ENCODE data around the gene TMEM229B. TPM values are rescaled to one million over a fixed set of nuclear protein-coding genes. Genes with fewer than 3 reads are reported as not detected.
A peak's percentile ranks its signal among the peaks of the same experiment; 100 is the strongest.

TMEM229B gene
- total RNA-seq, 5 donors from 2014 or later (not counting 1 experiment from before 2014, with no cell fraction given): 19.0 to 41.7 (median 32.3) TPM

- DNase-seq (no peak), ATAC-seq (replicated peaks in 1 of 4) (no peak)
- Histone ChIP-seq H3K9me3 (no peaks in the 10 kb centered on the region), H3K4me1 (ENCODE audit: control insufficient read depth in 1 of 2, extremely low read depth in 1 of 2, insufficient read depth in 2 of 2, low read length in 2 of 2) (peaks cover 0 to 12% of the 10 kb centered on the region in 2 experiments), H3K4me3 (ENCODE audit: control insufficient read depth in 1 of 2, extremely low read depth in 1 of 2, low read length in 1 of 2) (peak overlapping the region; percentile 31 to 68), H3K27ac (ENCODE audit: low read length) (no peak overlapping the region), H3K36me3 (ENCODE audit: control insufficient read depth in 2 of 2, extremely low read depth in 1 of 2, insufficient read depth in 1 of 2, low read length in 1 of 2) (no peaks in the 10 kb centered on the region), H3K27me3 (replicated peaks in 1 of 2; ENCODE audit: control insufficient read depth in 2 of 2, extremely low read depth in 1 of 2, insufficient read depth in 2 of 2, low read length in 1 of 2) (peaks cover 0 to 28% of the 10 kb centered on the region in 2 experiments)
- WGBS (ENCODE audit: insufficient coverage): 24% methylated on average over 23 of the region's 23 CpGs
- ChIA-PET CTCF (no interaction called here), POLR2A (no interaction called here)
- H3K9me3 Mint-ChIP-seq: no peaks in the 10 kb centered on the region
- H3K36me3 Mint-ChIP-seq: no peaks in the 10 kb centered on the region
- H3K27ac Mint-ChIP-seq: no peak overlapping the region
- H3K27me3 Mint-ChIP-seq: peaks cover 23 to 38% of the 10 kb centered on the region in 2 donors
- peak overlapping the region; percentile 57 to 75 (median 63) for H3K4me3 Mint-ChIP-seq
- peaks cover 0 to 8% (median 7%) of the 10 kb centered on the region in 3 donors for H3K4me1 Mint-ChIP-seq
Measured at GRCh38 chr14:67532606-67532997, 44.1 kb upstream of the TMEM229B start.

GRCh38 chr14:67529947-67530935, 41.7 kb upstream of the TMEM229B start:
- H3K27ac Mint-ChIP-seq: no peak overlapping the region
- no peaks in the 10 kb centered on the region for H3K36me3 Mint-ChIP-seq
- 88% methylated on average over 3 of the region's 5 CpGs for WGBS (ENCODE audit: insufficient coverage)
- CTCF ChIA-PET: interaction anchor here (0.6 to 0.9 kb wide), 3 partner anchors 34 to 42 kb away, joined by 4 read pairs; no protein-coding TSS in a partner anchor
- H3K27me3 Mint-ChIP-seq: peaks cover 27 to 38% of the 10 kb centered on the region in 2 donors
- Histone ChIP-seq H3K27me3 (replicated peaks in 1 of 2; ENCODE audit: control insufficient read depth in 2 of 2, extremely low read depth in 1 of 2, insufficient read depth in 2 of 2, low read length in 1 of 2) (peaks cover 0 to 40% of the 10 kb centered on the region in 2 experiments), H3K36me3 (ENCODE audit: control insufficient read depth in 2 of 2, extremely low read depth in 1 of 2, insufficient read depth in 1 of 2, low read length in 1 of 2) (no peaks in the 10 kb centered on the region), H3K27ac (ENCODE audit: low read length) (no peak overlapping the region), H3K9me3 (no peaks in the 10 kb centered on the region), H3K4me3 (ENCODE audit: control insufficient read depth in 1 of 2, extremely low read depth in 1 of 2, low read length in 1 of 2) (no peak overlapping the region), H3K4me1 (ENCODE audit: control insufficient read depth in 1 of 2, extremely low read depth in 1 of 2, insufficient read depth in 2 of 2, low read length in 2 of 2) (peaks cover 0 to 12% of the 10 kb centered on the region in 2 experiments)
- no peak overlapping the region for H3K4me3 Mint-ChIP-seq
- H3K9me3 Mint-ChIP-seq: no peaks in the 10 kb centered on the region
- H3K4me1 Mint-ChIP-seq: peaks cover 6 to 8% (median 8%) of the 10 kb centered on the region in 3 donors
- ATAC-seq (replicated peaks in 1 of 4): no peak
- DNase-seq: no peak
- POLR2A ChIA-PET: no interaction called here

- peaks cover 0 to 7% of the 10 kb centered on the region in 2 experiments for H3K4me1 ChIP-seq (ENCODE audit: control insufficient read depth in 1 of 2, extremely low read depth in 1 of 2, insufficient read depth in 2 of 2, low read length in 2 of 2)
- no peak overlapping the region for H3K4me3 ChIP-seq (ENCODE audit: control insufficient read depth in 1 of 2, extremely low read depth in 1 of 2, low read length in 1 of 2)
- peaks cover 28 to 34% of the 10 kb centered on the region in 2 donors for H3K27me3 Mint-ChIP-seq
- H3K36me3 Mint-ChIP-seq: no peaks in the 10 kb centered on the region
- H3K9me3 Mint-ChIP-seq: no peaks in the 10 kb centered on the region
- no peak overlapping the region for H3K4me3 Mint-ChIP-seq
- no peaks in the 10 kb centered on the region for H3K9me3 ChIP-seq
- H3K27me3 ChIP-seq (replicated peaks in 1 of 2; ENCODE audit: control insufficient read depth in 2 of 2, extremely low read depth in 1 of 2, insufficient read depth in 2 of 2, low read length in 1 of 2): peaks cover 0 to 35% of the 10 kb centered on the region in 2 experiments
- no peak for DNase-seq
- WGBS (ENCODE audit: insufficient coverage): 100% methylated on average over 1 of the region's 1 CpG
- no peak overlapping the region for H3K27ac Mint-ChIP-seq
- ChIA-PET CTCF (interaction anchor here in 1 of 2 donors (0.7 kb wide), 1 partner anchor 14 kb away, joined by 3 read pairs; no protein-coding TSS in a partner anchor), POLR2A (no interaction called here)
- H3K27ac ChIP-seq (ENCODE audit: low read length): no peak overlapping the region
- H3K4me1 Mint-ChIP-seq: peaks cover 4 to 7% (median 6%) of the 10 kb centered on the region in 3 donors
- ATAC-seq (replicated peaks in 1 of 4): no peak
- H3K36me3 ChIP-seq (ENCODE audit: control insufficient read depth in 2 of 2, extremely low read depth in 1 of 2, insufficient read depth in 1 of 2, low read length in 1 of 2): no peaks in the 10 kb centered on the region
Measured at GRCh38 chr14:67528276-67528675, 39.8 kb upstream of the TMEM229B start.

- H3K36me3 Mint-ChIP-seq: no peaks in the 10 kb centered on the region
- Histone ChIP-seq H3K27ac (ENCODE audit: low read length) (no peak overlapping the region), H3K4me1 (ENCODE audit: control insufficient read depth in 1 of 2, extremely low read depth in 1 of 2, insufficient read depth in 2 of 2, low read length in 2 of 2) (peaks cover 0 to 5% of the 10 kb centered on the region in 2 experiments), H3K9me3 (no peaks in the 10 kb centered on the region), H3K36me3 (ENCODE audit: control insufficient read depth in 2 of 2, extremely low read depth in 1 of 2, insufficient read depth in 1 of 2, low read length in 1 of 2) (no peaks in the 10 kb centered on the region), H3K27me3 (replicated peaks in 1 of 2; ENCODE audit: control insufficient read depth in 2 of 2, extremely low read depth in 1 of 2, insufficient read depth in 2 of 2, low read length in 1 of 2) (peaks cover 0 to 37% of the 10 kb centered on the region in 2 experiments), H3K4me3 (ENCODE audit: control insufficient read depth in 1 of 2, extremely low read depth in 1 of 2, low read length in 1 of 2) (no peak overlapping the region)
- no peak overlapping the region for H3K27ac Mint-ChIP-seq
- no peak overlapping the region for H3K4me3 Mint-ChIP-seq
- no peaks in the 10 kb centered on the region for H3K9me3 Mint-ChIP-seq
- no peak for DNase-seq
- H3K27me3 Mint-ChIP-seq: peaks cover 28 to 35% of the 10 kb centered on the region in 2 donors
- peaks cover 4 to 7% (median 6%) of the 10 kb centered on the region in 3 donors for H3K4me1 Mint-ChIP-seq
- no peak for ATAC-seq (replicated peaks in 1 of 4)
- 100% methylated on average over 1 of the region's 5 CpGs for WGBS (ENCODE audit: insufficient coverage)
- CTCF ChIA-PET: interaction anchor here (0.7 to 1.9 kb wide), 3 partner anchors 11 to 14 kb away, joined by 3 to 5 read pairs (median 4); no protein-coding TSS in a partner anchor
- POLR2A ChIA-PET: no interaction called here
Measured at GRCh38 chr14:67527756-67528155, 39.2 kb upstream of the TMEM229B start.

GRCh38 chr14:67526676-67527459, 38.3 kb upstream of the TMEM229B start:
- Mint-ChIP-seq H3K36me3 (no peaks in the 10 kb centered on the region), H3K4me3 (no peak overlapping the region), H3K27me3 (peaks cover 28 to 36% of the 10 kb centered on the region in 2 donors), H3K27ac (no peak overlapping the region), H3K9me3 (no peaks in the 10 kb centered on the region), H3K4me1 (peaks cover 0 to 6% (median 4%) of the 10 kb centered on the region in 3 donors)
- Histone ChIP-seq H3K9me3 (no peaks in the 10 kb centered on the region), H3K4me1 (ENCODE audit: control insufficient read depth in 1 of 2, extremely low read depth in 1 of 2, insufficient read depth in 2 of 2, low read length in 2 of 2) (no peaks in the 10 kb centered on the region), H3K27ac (ENCODE audit: low read length) (no peak overlapping the region), H3K4me3 (ENCODE audit: control insufficient read depth in 1 of 2, extremely low read depth in 1 of 2, low read length in 1 of 2) (no peak overlapping the region), H3K27me3 (replicated peaks in 1 of 2; ENCODE audit: control insufficient read depth in 2 of 2, extremely low read depth in 1 of 2, insufficient read depth in 2 of 2, low read length in 1 of 2) (peaks cover 0 to 32% of the 10 kb centered on the region in 2 experiments), H3K36me3 (ENCODE audit: control insufficient read depth in 2 of 2, extremely low read depth in 1 of 2, insufficient read depth in 1 of 2, low read length in 1 of 2) (no peaks in the 10 kb centered on the region)
- ChIA-PET POLR2A (no interaction called here), CTCF (interaction anchor here (0.6 to 2.0 kb wide), 10 partner anchors 10 to 178 kb away, joined by 3 to 6 read pairs (median 4); no protein-coding TSS in a partner anchor)
- peak in 15 of 35 experiments; percentile 3 to 63 (median 20) for DNase-seq
- WGBS (ENCODE audit: insufficient coverage): 80% methylated on average over 7 of the region's 8 CpGs
- ATAC-seq (replicated peaks in 1 of 4): peak; percentile 62 to 72 (median 68)

- no peaks in the 10 kb centered on the region for H3K36me3 ChIP-seq (ENCODE audit: control insufficient read depth in 2 of 2, extremely low read depth in 1 of 2, insufficient read depth in 1 of 2, low read length in 1 of 2)
- ChIA-PET POLR2A (no interaction called here), CTCF (interaction anchor here (0.7 to 2.0 kb wide), 8 partner anchors 9 to 178 kb away, joined by 3 to 6 read pairs (median 4); partner anchors contain the start of gene PIGH (in 1 of the 2))
- Mint-ChIP-seq H3K27ac (no peak overlapping the region), H3K27me3 (peaks cover 28 to 43% of the 10 kb centered on the region in 2 donors), H3K36me3 (no peaks in the 10 kb centered on the region), H3K4me3 (no peak overlapping the region), H3K4me1 (peaks cover 0 to 6% (median 4%) of the 10 kb centered on the region in 3 donors), H3K9me3 (no peaks in the 10 kb centered on the region)
- DNase-seq: no peak
- no peaks in the 10 kb centered on the region for H3K9me3 ChIP-seq
- no peak overlapping the region for H3K4me3 ChIP-seq (ENCODE audit: control insufficient read depth in 1 of 2, extremely low read depth in 1 of 2, low read length in 1 of 2)
- H3K4me1 ChIP-seq (ENCODE audit: control insufficient read depth in 1 of 2, extremely low read depth in 1 of 2, insufficient read depth in 2 of 2, low read length in 2 of 2): no peaks in the 10 kb centered on the region
- H3K27me3 ChIP-seq (replicated peaks in 1 of 2; ENCODE audit: control insufficient read depth in 2 of 2, extremely low read depth in 1 of 2, insufficient read depth in 2 of 2, low read length in 1 of 2): peaks cover 0 to 32% of the 10 kb centered on the region in 2 experiments
- ATAC-seq (replicated peaks in 1 of 4): no peak
- WGBS (ENCODE audit: insufficient coverage): 80% methylated on average over 1 of the region's 6 CpGs
- H3K27ac ChIP-seq (ENCODE audit: low read length): no peak overlapping the region
Measured at GRCh38 chr14:67526181-67526580, 37.7 kb upstream of the TMEM229B start.
